Upper lobe of right lung (tissue), 1 donor: ENCODE results near the gene GIT2. TPM values are rescaled to one million over a fixed set of nuclear protein-coding genes. Genes with fewer than 3 reads are reported as not detected.
A peak's percentile ranks its signal among the peaks of the same experiment; 100 is the strongest.

ENCODE experiments used
- ATAC-seq: fragments of 200-7000 bp; cut with Tn5 transposase; one replicate; pipeline ENCODE4 v1.9.1; 2020; ENCODE audit warnings: mild to moderate bottlenecking, moderate library complexity
- DNase-seq: peaks from one replicate; pipeline ENCODE4 v3.0.0-alpha.2; 2020
- H3K27ac ChIP-seq: fragments of 200-600 bp; one replicate; pipeline ENCODE4 v1.8.0; 2022
- H3K27me3 ChIP-seq: fragments of 200-600 bp; one replicate; pipeline ENCODE4 v1.8.0; 2022; ENCODE audit warnings: mild to moderate bottlenecking
- H3K36me3 ChIP-seq: fragments of 200-600 bp; one replicate; pipeline ENCODE4 v1.8.0; 2022
- H3K4me1 ChIP-seq: fragments of 200-600 bp; one replicate; pipeline ENCODE4 v1.8.0; 2022
- H3K4me3 ChIP-seq: fragments of 200-600 bp; one replicate; pipeline ENCODE4 v1.8.0; 2022; ENCODE audit warnings: mild to moderate bottlenecking
- H3K9me3 ChIP-seq: fragments of 200-600 bp; one replicate; pipeline ENCODE4 v1.8.0; 2022
- intact Hi-C: fragments of 100-400 bp; cut with DNase I; formaldehyde crosslinking; loops from one replicate; pipeline ENCODE4 v1.11.0; 2022
- total RNA-seq: library from RNA; stranded (reverse); fragmentation: NEBNext Ultra II Directional; extraction: Animal tissue kit (Norgen Biotek cat#: 25700); gene quantifications from one replicate; pipeline ENCODE4 v1.2.1, GENCODE V29; 2021
- TF ChIP-seq, protein P1 (sequence below): fragments of 200-600 bp; IDR thresholded peaks from one replicate; pipeline ENCODE4 v1.8.0; 2022; ENCODE audit warnings: antibody characterized with exemption
- donor health status: DM: no; HTN: yes; CAD: no; lungs with severe emphysema.

The GIT2 gene
- total RNA-seq, 1 donor from 2014 or later: 52.1 TPM

DNA sequence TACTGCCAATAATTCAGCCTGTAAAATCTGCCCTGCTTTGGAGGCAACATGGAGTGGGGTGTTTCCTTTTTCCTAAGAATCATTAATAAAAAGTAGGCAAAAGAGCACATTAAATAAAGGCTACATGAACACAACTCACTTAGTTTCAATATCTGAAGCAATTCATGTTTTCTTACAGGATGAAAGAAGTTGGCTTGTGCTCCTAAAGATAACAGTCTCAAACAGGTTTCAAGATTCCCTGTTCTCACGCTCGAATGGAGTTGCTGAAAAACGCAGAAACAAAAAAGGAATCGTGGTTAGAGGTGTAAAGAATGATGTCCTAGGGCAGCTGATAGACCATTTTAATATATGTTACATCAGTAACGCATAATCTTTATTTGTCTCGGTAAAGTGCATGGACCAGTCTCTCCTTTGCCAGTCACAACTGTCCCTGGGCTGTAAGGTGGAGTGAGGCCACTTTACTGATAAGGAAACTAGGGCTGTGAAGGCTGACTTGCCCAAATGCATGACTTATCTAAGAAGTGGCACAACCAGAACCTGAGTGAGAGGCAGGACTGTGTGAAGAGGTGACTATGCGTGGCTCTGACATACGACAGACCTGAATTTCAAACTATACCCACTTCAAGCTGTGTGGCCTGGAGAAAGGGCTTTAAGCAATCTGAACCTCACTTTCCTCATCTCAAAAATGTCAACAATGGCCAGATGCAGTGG, 12.6 kb downstream of the GIT2 start:
- intact Hi-C loops: no loop called here
- Histone ChIP-seq H3K4me1 (no peaks in the 10 kb centered on the region), H3K36me3 (peaks cover 99% of the 10 kb centered on the region), H3K27ac (no peak overlapping the region), H3K4me3 (no peak overlapping the region), H3K9me3 (no peaks in the 10 kb centered on the region), H3K27me3 (no peaks in the 10 kb centered on the region)
- DNase-seq: no peak
- TF ChIP-seq, protein P1, sequence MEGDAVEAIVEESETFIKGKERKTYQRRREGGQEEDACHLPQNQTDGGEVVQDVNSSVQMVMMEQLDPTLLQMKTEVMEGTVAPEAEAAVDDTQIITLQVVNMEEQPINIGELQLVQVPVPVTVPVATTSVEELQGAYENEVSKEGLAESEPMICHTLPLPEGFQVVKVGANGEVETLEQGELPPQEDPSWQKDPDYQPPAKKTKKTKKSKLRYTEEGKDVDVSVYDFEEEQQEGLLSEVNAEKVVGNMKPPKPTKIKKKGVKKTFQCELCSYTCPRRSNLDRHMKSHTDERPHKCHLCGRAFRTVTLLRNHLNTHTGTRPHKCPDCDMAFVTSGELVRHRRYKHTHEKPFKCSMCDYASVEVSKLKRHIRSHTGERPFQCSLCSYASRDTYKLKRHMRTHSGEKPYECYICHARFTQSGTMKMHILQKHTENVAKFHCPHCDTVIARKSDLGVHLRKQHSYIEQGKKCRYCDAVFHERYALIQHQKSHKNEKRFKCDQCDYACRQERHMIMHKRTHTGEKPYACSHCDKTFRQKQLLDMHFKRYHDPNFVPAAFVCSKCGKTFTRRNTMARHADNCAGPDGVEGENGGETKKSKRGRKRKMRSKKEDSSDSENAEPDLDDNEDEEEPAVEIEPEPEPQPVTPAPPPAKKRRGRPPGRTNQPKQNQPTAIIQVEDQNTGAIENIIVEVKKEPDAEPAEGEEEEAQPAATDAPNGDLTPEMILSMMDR: no peak
- ATAC-seq: peak; percentile 96

DNA sequence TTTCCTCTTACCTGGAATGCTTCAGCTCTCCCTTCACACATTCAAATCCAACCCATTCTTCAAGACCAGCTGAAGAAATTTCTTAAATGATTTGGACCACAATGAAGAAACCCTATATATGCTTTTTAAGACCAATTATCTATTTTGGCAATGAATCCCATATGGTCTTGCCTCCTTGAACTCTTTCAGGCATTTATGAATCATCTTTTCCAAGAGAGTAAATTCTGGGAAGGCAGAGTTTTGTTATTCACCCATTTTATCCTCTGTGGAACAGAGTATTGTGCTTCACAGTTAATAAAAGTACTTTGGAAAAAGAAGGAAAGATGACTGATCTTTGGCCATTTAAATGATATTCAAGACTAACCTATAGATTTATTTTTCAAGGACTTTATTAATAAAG, 14.0 kb downstream of the GIT2 start:
- DNase-seq: no peak
- H3K4me1 ChIP-seq: no peaks in the 10 kb centered on the region
- TF ChIP-seq, protein P1: no peak
- peaks cover 99% of the 10 kb centered on the region for H3K36me3 ChIP-seq
- no peak overlapping the region for H3K27ac ChIP-seq
- H3K9me3 ChIP-seq: no peaks in the 10 kb centered on the region
- no peaks in the 10 kb centered on the region for H3K27me3 ChIP-seq
- ATAC-seq: no peak
- intact Hi-C loops: no loop called here
- H3K4me3 ChIP-seq: no peak overlapping the region

DNA sequence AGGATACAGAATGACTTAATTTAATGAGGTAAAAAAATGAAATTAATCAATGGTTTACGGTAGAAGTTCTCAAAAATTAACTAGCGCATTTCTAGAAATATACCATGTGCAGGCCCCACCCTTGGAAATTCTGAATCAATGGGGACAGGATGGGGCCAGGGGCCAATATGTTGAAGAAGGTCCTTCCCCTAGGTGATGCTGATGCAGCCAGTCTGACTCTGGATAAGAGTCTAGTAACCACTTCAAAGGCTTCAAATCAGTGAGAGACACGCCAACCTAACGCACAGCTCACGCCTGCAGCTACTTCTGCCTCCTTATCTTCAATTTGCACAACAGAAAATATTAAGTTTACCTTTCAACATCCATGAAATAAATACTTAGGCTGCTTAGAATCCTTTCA, 14.9 kb downstream of the GIT2 start:
- DNase-seq (no peak), ATAC-seq (no peak)
- Histone ChIP-seq H3K27ac (no peak overlapping the region), H3K9me3 (no peaks in the 10 kb centered on the region), H3K4me1 (no peaks in the 10 kb centered on the region), H3K36me3 (peaks cover 99% of the 10 kb centered on the region), H3K4me3 (no peak overlapping the region), H3K27me3 (no peaks in the 10 kb centered on the region)
- TF ChIP-seq, protein P1: no peak
- intact Hi-C loops: no loop called here

DNA sequence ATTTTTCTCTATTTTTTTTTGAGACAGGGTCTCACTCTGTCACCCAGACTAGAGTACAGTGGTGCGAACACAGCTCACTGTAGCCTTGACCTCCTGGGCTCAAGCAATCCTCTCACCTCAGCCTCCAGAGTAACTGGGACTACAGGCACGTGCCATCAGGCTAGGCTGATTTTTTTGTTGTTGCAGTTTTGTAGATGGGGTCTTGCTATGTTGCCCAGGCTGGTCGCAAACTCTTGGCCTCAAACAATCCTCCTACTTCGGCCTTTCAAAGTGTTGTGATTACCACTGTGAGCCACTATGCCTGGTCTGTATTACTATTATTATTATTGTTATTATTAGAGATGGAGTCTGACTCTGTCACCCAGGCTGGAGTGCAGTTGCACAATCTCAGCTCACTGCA, 23.3 kb downstream of the GIT2 start:
- DNase-seq (no peak), ATAC-seq (no peak)
- intact Hi-C loops: no loop called here
- Histone ChIP-seq H3K4me3 (no peak overlapping the region), H3K36me3 (peaks cover 83% of the 10 kb centered on the region), H3K4me1 (no peaks in the 10 kb centered on the region), H3K27ac (no peak overlapping the region), H3K9me3 (no peaks in the 10 kb centered on the region), H3K27me3 (no peaks in the 10 kb centered on the region)
- TF ChIP-seq, protein P1: no peak

DNA sequence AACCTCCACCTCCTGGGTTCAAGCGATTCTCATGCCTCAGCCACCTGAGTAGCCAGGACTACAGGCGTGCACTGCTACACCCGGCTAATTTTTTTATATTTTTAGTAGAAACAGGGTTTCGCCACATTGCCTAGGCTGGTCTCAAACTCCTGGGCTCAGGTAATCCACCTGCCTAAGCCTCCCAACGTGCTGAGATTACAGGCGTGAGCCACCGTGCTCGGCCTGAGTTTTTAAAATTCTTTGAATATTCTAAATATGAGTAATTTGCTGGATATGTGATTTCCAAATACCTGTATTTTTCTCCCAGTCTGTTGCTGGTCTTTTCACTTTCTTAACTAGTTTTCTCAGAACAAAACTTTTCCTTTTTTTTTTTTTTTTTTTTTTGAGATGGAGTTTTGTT, 27.4 kb downstream of the GIT2 start:
- ATAC-seq (no peak), DNase-seq (no peak)
- Histone ChIP-seq H3K4me3 (no peak overlapping the region), H3K36me3 (peaks cover 78% of the 10 kb centered on the region), H3K27ac (no peak overlapping the region), H3K9me3 (no peaks in the 10 kb centered on the region), H3K4me1 (peaks cover 4% of the 10 kb centered on the region), H3K27me3 (no peaks in the 10 kb centered on the region)
- intact Hi-C loops: no loop called here
- TF ChIP-seq, protein P1: no peak

DNA sequence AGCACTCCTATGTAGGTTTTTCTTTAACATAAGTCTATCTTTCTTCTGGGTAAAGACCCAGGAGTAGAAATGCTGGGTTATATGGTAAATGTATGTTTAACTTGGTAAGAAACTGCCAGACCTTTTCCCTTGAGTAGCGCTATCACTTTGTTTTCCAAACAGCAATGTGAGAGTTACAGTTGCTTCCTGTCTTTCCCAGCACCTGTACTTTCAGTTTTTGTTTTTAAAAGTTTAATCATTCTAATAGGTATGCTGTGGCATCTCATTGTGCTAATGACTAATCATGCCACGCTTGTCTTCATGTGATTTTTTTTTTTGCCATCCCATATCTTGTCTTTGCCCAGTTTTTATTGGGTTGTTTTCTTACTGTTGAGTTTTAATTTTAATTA, 28.1 kb downstream of the GIT2 start:
- no peak overlapping the region for H3K27ac ChIP-seq
- ATAC-seq: no peak

More for the DNA sequence above, 28.1 kb downstream of the GIT2 start:
- no peak for DNase-seq
- Histone ChIP-seq H3K4me3 (no peak overlapping the region), H3K9me3 (no peaks in the 10 kb centered on the region), H3K4me1 (peaks cover 4% of the 10 kb centered on the region), H3K36me3 (peaks cover 78% of the 10 kb centered on the region), H3K27me3 (no peaks in the 10 kb centered on the region)
- intact Hi-C loops: no loop called here
- TF ChIP-seq, protein P1: no peak
